A673 (cell line): ENCODE results near the gene PPP1CC. TPM values are rescaled to one million over a fixed set of nuclear protein-coding genes. Genes with fewer than 3 reads are reported as not detected.
A peak's percentile ranks its signal among the peaks of the same experiment; 100 is the strongest.

Experiments used
- BruUV-seq: library from RNA; stranded (reverse); fragments of 400-500 nt; replicated peaks from 2 replicates; lab custom pipeline; 2021; lab: Mats Ljungman, UMichigan
- CTCF ChIA-PET: fragments of 300-600 bp; sonication (Branson Sonifier 250); formaldehyde crosslinking; loops from one replicate; lab custom pipeline; 2022; ENCODE audit warnings: antibody characterized with exemption; lab: Charles Lee
- POLR2A ChIA-PET: fragments of 300-600 bp; sonication (Branson Sonifier 250); formaldehyde crosslinking; loops from one replicate; lab custom pipeline; 2022; ENCODE audit warnings: antibody characterized with exemption; ENCODE audit not compliant: low non-redundant PET; lab: Charles Lee
- DNase-seq: peaks from one replicate; pipeline ENCODE4 v3.0.0-alpha.2; 2015; ENCODE audit warnings: low spot score
- H3K27ac ChIP-seq: fragments of 200-600 bp; sonication (generic); 2 replicates; pipeline ENCODE4 v1.5.1; 2016; ENCODE audit warnings: mixed run types, low read depth, mild to moderate bottlenecking, mixed read lengths, antibody characterized with exemption, low read length; ENCODE audit not compliant: poor library complexity, severe bottlenecking
- H3K27me3 ChIP-seq: fragments of 200-600 bp; sonication (generic); replicated peaks from 2 replicates; pipeline ENCODE4 v1.6.1; 2017; ENCODE audit warnings: mixed run types, low read depth, mild to moderate bottlenecking, mixed read lengths, antibody characterized with exemption, low read length; ENCODE audit not compliant: insufficient read depth, poor library complexity
- H3K36me3 ChIP-seq: fragments of 200-600 bp; sonication (generic); 2 replicates; pipeline ENCODE4 v1.6.1; 2016; ENCODE audit warnings: mixed run types, mild to moderate bottlenecking, mixed read lengths, antibody characterized with exemption, low read length; ENCODE audit not compliant: insufficient read depth, poor library complexity, severe bottlenecking
- H3K4me1 ChIP-seq: fragments of 200-600 bp; sonication (generic); 2 replicates; pipeline ENCODE4 v1.6.1; 2017; ENCODE audit warnings: mixed run types, mild to moderate bottlenecking, mixed read lengths, antibody characterized with exemption, low read length; ENCODE audit not compliant: insufficient read depth, poor library complexity, severe bottlenecking
- H3K4me3 ChIP-seq: fragments of 200-600 bp; sonication (generic); 2 replicates; pipeline ENCODE4 v1.5.1; 2016; ENCODE audit warnings: low read depth, mixed run types, mild to moderate bottlenecking, mixed read lengths, low read length; ENCODE audit not compliant: poor library complexity, severe bottlenecking
- H3K9me3 ChIP-seq: fragments of 200-600 bp; sonication (generic); 2 replicates; pipeline ENCODE4 v1.6.1; 2016; ENCODE audit warnings: mixed run types, low read depth, mild to moderate bottlenecking, mixed read lengths, antibody characterized with exemption, low read length; ENCODE audit not compliant: poor library complexity, severe bottlenecking
- EZH2 ChIP-seq: fragments of 200-600 bp; sonication (generic); IDR thresholded peaks from 2 replicates; pipeline ENCODE4 v1.6.1; 2017; ENCODE audit warnings: borderline replicate concordance, low read depth, mild to moderate bottlenecking, mixed read lengths, antibody characterized with exemption, low read length; ENCODE audit not compliant: poor library complexity, severe bottlenecking
- intact Hi-C: fragments of 100-400 bp; cut with micrococcal nuclease; formaldehyde crosslinking; loops from one replicate; pipeline ENCODE4 v1.10.0; 2022; ENCODE audit not compliant: unreplicated experiment
- total RNA-seq: library from RNA; stranded (reverse); gene quantifications from 2 replicates; pipeline ENCODE4 v1.2.3, GENCODE V29; 2021
- TF ChIP-seq, protein P1 (sequence below): fragments of 300-800, 200-600 bp; sonication (generic); conservative IDR thresholded peaks from 2 replicates; pipeline ENCODE4 v1.5.1; 2017; ENCODE audit warnings: low read depth, mild to moderate bottlenecking, antibody characterized with exemption, low read length, moderate library complexity, mixed read lengths

Gene PPP1CC
- total RNA-seq, 1 experiment from 2014 or later = 268 TPM

DNA sequence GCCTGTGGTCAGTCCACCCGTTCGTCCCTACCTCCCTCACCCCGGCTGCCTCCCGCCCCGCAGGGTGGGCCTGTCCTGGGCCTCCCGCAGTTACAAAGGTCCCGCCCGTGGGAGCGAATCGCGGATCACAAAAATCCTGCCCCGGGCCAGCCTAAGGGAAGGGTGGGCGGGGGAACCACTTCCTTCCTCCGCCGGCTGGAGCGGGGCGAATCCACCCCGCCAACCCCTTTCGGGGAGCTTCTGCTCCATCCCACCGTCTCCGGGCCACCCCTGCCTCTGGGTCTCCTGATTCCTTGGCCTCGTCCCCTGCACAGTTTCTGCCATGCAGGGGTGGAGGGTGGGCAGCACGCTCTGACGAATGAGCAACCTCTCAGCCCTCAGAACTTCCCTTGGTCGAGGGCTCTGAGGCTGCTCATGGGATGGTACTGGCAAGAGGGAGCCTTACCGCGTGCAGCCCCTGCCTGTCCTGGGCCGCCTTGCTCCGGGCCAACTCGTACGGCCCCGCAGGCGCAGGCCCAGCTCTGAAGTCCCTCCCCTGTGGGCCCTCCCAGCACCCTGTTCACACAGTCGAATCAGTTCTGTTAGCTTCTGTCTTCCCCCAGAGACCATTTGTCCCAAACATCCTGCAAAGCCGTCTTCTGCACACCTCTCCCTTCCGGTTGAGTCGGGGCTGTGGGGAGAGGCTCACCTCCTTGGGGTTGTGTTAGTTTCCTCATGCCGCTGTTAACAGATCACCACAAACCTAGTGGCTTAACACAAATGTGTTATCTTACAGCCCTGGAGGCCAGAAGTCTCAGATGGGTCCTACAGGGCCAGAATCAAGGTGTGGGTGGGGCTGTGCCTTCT is 53.2 kb downstream of the PPP1CC start:
- BruUV-seq = no TSS peak
- H3K27me3 ChIP-seq = no peaks in the 10 kb centered on the region
- DNase-seq = peak; percentile 25
- peak overlapping the region; percentile 55 for H3K4me3 ChIP-seq
- no peak for TF ChIP-seq EZH2
- TF ChIP-seq, protein P1, sequence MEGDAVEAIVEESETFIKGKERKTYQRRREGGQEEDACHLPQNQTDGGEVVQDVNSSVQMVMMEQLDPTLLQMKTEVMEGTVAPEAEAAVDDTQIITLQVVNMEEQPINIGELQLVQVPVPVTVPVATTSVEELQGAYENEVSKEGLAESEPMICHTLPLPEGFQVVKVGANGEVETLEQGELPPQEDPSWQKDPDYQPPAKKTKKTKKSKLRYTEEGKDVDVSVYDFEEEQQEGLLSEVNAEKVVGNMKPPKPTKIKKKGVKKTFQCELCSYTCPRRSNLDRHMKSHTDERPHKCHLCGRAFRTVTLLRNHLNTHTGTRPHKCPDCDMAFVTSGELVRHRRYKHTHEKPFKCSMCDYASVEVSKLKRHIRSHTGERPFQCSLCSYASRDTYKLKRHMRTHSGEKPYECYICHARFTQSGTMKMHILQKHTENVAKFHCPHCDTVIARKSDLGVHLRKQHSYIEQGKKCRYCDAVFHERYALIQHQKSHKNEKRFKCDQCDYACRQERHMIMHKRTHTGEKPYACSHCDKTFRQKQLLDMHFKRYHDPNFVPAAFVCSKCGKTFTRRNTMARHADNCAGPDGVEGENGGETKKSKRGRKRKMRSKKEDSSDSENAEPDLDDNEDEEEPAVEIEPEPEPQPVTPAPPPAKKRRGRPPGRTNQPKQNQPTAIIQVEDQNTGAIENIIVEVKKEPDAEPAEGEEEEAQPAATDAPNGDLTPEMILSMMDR = no peak
- H3K27ac ChIP-seq = no peak overlapping the region
- intact Hi-C loops = loop anchor here (10.0 kb wide), 1 partner anchor 75 kb away; the partner anchor contains the start of gene TCTN1
- ChIA-PET POLR2A (no interaction called here), CTCF (no interaction called here)
- no peaks in the 10 kb centered on the region for H3K36me3 ChIP-seq
- H3K4me1 ChIP-seq = peaks cover 14% of the 10 kb centered on the region
- H3K9me3 ChIP-seq = no peaks in the 10 kb centered on the region

DNA sequence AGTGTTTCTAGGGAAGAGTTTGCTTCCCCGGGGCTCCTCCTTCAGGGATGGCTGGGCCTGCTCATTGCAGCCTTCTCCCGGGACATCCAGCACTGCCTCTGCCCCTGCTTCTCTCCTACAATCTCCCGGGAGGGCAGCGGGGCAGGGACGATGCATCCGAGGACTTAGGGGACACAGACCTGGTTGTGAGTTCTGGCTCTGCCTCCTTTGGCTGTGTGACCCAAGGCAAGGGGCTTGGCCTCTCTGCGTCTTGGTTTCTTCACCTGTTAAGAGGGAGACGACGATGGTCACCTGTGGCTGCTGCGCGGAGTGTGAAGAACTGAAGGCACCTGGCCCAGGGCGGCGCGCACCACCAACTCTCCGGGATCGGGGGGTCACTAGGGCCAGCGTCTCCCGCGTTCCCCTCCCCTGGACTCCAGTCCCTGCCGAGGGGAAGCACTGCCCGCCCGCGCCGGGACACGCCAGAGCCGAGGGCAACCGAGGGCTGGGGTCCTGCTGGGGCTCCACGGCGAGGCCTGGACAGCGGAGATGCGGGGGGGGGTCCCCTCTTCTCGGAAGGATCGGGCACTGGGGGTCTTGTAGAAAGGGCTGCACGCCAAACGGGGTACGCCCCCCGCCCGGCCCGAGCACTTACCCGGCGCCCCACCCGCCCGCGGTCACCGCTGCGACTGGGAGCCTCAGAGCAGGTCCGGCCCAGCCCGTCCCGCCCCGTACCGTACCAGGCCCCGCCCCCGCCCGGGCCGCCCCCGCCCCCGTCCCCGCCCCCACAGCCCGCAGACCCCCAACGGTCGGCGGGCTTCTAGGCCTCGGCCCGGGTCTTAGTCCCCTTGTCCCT is 54.0 kb downstream of the PPP1CC start, which contains the start of gene HVCN1:
HVCN1 (minus strand) TSS at position 670 of the 835 bp plus-strand sequence. CDS start 5,870 bp downstream, outside the sequence.
- BruUV-seq = no TSS peak
- no peak for DNase-seq
- CTCF ChIA-PET = no interaction called here
- H3K4me1 ChIP-seq = peaks cover 11% of the 10 kb centered on the region
- no peak for TF ChIP-seq EZH2
- TF ChIP-seq, protein P1 = no peak
- POLR2A ChIA-PET = no interaction called here
- no peaks in the 10 kb centered on the region for H3K27me3 ChIP-seq
- no peaks in the 10 kb centered on the region for H3K9me3 ChIP-seq
- intact Hi-C loops = no loop called here
- no peak within 1 kb of the TSS for H3K27ac ChIP-seq
- no peaks in the 10 kb centered on the region for H3K36me3 ChIP-seq
- peak within 1 kb of the TSS; percentile 55 for H3K4me3 ChIP-seq

DNA sequence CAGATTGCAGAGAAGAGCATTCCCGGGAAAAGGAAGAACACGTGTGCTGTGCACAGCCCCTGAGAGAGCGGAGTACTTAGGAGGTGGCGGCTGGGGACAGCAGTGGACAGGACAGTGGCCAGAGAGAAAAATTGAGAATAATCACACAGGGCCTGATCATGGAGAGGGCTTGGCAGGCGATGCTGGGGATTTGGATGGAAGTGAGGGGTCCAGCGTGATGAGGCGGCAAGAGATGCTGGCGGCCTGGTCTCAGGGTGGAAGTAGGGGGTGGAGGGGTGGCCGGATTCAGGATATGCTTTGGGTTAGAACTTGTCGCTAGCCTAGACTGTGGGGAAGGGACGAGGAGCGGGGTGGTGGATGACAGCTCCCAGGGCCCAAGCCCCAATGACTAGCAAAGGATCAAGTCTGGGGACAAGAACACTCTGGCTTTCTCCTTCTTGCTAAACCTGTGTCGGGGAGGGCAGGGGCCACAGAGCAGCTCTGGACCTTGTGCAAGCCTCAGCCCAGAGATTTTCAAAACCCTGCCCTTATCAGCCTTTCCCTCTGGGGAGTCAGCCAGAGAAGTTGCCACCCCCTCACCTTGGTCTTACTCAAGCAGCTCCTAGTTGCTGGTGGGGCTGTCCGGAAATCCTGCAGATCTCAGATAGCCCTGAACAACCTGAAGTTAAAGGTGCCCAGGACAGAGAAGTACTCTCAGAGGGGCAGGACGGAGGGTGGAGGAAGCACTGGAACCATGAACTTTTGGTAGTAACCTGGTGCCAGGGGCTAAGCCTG is 55.1 kb downstream of the PPP1CC start:
- intact Hi-C loops = no loop called here
- TF ChIP-seq EZH2 = no peak
- TF ChIP-seq, protein P1 = no peak
- peaks cover 4% of the 10 kb centered on the region for H3K4me1 ChIP-seq
- DNase-seq = no peak
- no peaks in the 10 kb centered on the region for H3K36me3 ChIP-seq
- CTCF ChIA-PET = no interaction called here
- no TSS peak for BruUV-seq
- no peak overlapping the region for H3K27ac ChIP-seq
- POLR2A ChIA-PET = no interaction called here
- no peaks in the 10 kb centered on the region for H3K27me3 ChIP-seq
- H3K4me3 ChIP-seq = no peak overlapping the region
- no peaks in the 10 kb centered on the region for H3K9me3 ChIP-seq
